ENCODE measurements around the gene CLCN7. TPM values are rescaled to one million over a fixed set of nuclear protein-coding genes. Genes with fewer than 3 reads are reported as not detected.

The CLCN7 gene
- polyA plus RNA-seq, 3 donors, result 37.4 to 249 (median 56.5) TPM

DNA sequence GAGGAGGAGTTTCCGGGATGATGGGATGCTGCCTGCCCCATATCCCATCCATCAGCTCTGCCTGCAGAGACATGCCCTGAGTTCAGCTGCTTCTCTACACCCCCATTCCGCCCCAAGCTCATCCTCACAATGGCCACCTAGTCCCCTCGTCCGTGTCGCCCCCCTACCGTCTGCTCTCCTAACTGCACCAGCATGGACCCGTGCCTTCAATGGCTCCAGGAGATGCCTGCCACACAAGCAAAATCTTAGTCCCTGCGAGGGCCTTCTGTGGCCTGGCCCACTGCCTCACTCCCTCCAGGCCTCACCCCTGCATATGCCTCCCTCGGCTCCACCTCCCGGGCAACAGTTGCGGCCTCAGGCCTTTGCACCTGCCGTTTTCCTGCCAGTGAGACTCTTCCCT is 16.5 kb upstream of the CLCN7 start:
- intact Hi-C loops (cut with micrococcal nuclease), result loop anchor here in 1 of 2 donors (5.0 kb wide), 1 partner anchor 69 kb away; the partner anchor contains the start of gene UQCC4
- Histone ChIP-seq H2AFZ (ENCODE audit: insufficient read depth, low read depth, low read length, poor library complexity, severe bottlenecking) (no peak overlapping the region), H3K27ac (ENCODE audit: low read depth in 1 of 2, low read length in 2 of 2) (no peak overlapping the region), H3K9me3 (replicated peaks in 1 of 2; ENCODE audit: control insufficient read depth in 1 of 2, insufficient read depth in 1 of 2, low read length in 2 of 2) (no peaks in the 10 kb centered on the region), H3K79me2 (ENCODE audit: insufficient read depth, low read length) (peaks cover 20% of the 10 kb centered on the region), H4K20me1 (ENCODE audit: insufficient read depth, low read length) (no peaks in the 10 kb centered on the region), H3K4me1 (ENCODE audit: control insufficient read depth in 1 of 2, insufficient read depth in 2 of 2, low read length in 2 of 2) (peaks cover 35 to 40% of the 10 kb centered on the region in 2 donors), H3K9ac (ENCODE audit: insufficient read depth, low read length, poor library complexity, severe bottlenecking) (no peak overlapping the region), H3K36me3 (replicated peaks in 1 of 2; ENCODE audit: control insufficient read depth in 1 of 2, insufficient read depth in 2 of 2, low read length in 2 of 2) (peaks cover 17 to 19% of the 10 kb centered on the region in 2 donors), H3K27me3 (ENCODE audit: control insufficient read depth in 2 of 2, insufficient read depth in 2 of 2, low read length in 2 of 2) (no peaks in the 10 kb centered on the region), H3K4me3 (replicated peaks in 1 of 3; ENCODE audit: low read depth in 2 of 3, low read length in 3 of 3) (no peak overlapping the region), H3K4me2 (replicated peaks; ENCODE audit: extremely low read depth, low read length, poor library complexity, severe bottlenecking) (no peak overlapping the region)
- WGBS (ENCODE audit: insufficient coverage), result 92% methylated on average over 12 of the region's 12 CpGs
- TF ChIP-seq, protein P1, sequence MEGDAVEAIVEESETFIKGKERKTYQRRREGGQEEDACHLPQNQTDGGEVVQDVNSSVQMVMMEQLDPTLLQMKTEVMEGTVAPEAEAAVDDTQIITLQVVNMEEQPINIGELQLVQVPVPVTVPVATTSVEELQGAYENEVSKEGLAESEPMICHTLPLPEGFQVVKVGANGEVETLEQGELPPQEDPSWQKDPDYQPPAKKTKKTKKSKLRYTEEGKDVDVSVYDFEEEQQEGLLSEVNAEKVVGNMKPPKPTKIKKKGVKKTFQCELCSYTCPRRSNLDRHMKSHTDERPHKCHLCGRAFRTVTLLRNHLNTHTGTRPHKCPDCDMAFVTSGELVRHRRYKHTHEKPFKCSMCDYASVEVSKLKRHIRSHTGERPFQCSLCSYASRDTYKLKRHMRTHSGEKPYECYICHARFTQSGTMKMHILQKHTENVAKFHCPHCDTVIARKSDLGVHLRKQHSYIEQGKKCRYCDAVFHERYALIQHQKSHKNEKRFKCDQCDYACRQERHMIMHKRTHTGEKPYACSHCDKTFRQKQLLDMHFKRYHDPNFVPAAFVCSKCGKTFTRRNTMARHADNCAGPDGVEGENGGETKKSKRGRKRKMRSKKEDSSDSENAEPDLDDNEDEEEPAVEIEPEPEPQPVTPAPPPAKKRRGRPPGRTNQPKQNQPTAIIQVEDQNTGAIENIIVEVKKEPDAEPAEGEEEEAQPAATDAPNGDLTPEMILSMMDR (IDR thresholded peaks at IDR 0.05), result no peak
- no peak overlapping the region for H3K4me3 Mint-ChIP-seq
- H3K27ac Mint-ChIP-seq, result peak overlapping the region in 2 of 7 donors; percentile 36 to 41
- H3K9me3 Mint-ChIP-seq, result peaks cover 0 to 2% (median 0%) of the 10 kb centered on the region in 7 donors
- H3K27me3 Mint-ChIP-seq (ENCODE audit: low read depth in 3 of 3), result peaks cover 0 to under 1% (median 0%) of the 10 kb centered on the region in 3 donors
- peaks cover under 1 to 17% of the 10 kb centered on the region in 2 donors for H3K36me3 Mint-ChIP-seq
- peaks cover 29% of the 10 kb centered on the region for H3K4me1 Mint-ChIP-seq
- DNase-seq, result no peak

DNA sequence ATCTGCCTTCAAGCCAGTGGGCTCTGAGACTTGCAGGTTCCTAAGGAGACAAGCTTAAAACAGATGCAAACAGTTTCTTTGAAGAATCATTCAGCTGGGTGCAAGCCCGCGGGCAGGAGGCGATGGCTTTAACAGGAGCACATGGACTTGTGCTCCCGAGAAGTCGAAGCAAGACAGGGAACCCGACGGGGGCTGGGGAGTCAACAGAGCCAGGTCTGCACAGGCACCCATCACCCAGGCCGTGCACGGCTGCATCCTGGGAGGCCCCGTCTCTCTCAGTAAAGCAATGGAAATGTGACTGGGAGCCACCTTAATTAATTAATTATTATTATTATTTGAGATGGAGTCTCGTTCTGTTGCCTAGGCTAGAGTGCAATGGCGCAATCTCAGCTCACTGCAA is 14.2 kb upstream of the CLCN7 start:
- peak overlapping the region; percentile 43 to 57 for H3K27ac ChIP-seq (ENCODE audit: low read depth in 1 of 2, low read length in 2 of 2)

More for the DNA sequence above, 14.2 kb upstream of the CLCN7 start:
- Mint-ChIP-seq H3K36me3 (peaks cover 0 to under 1% of the 10 kb centered on the region in 2 donors), H3K27me3 (ENCODE audit: low read depth in 3 of 3) (peaks cover 0 to 2% (median 2%) of the 10 kb centered on the region in 3 donors), H3K4me1 (peaks cover 31% of the 10 kb centered on the region), H3K9me3 (peaks cover 0 to 2% (median 0%) of the 10 kb centered on the region in 7 donors), H3K4me3 (peak overlapping the region in 1 of 2 donors; percentile 66), H3K27ac (peak overlapping the region in 3 of 7 donors; percentile 76 to 87 (median 80))
- peaks cover 9% of the 10 kb centered on the region for H3K79me2 ChIP-seq (ENCODE audit: insufficient read depth, low read length)
- no peaks in the 10 kb centered on the region for H3K36me3 ChIP-seq (replicated peaks in 1 of 2; ENCODE audit: control insufficient read depth in 1 of 2, insufficient read depth in 2 of 2, low read length in 2 of 2)
- no peaks in the 10 kb centered on the region for H3K27me3 ChIP-seq (ENCODE audit: control insufficient read depth in 2 of 2, insufficient read depth in 2 of 2, low read length in 2 of 2)
- H3K4me2 ChIP-seq (replicated peaks; ENCODE audit: extremely low read depth, low read length, poor library complexity, severe bottlenecking), result peak overlapping the region; percentile 50
- WGBS (ENCODE audit: insufficient coverage), result 94% methylated on average over 7 of the region's 12 CpGs
- peak overlapping the region in 1 of 3 experiments; percentile 15 for H3K4me3 ChIP-seq (replicated peaks in 1 of 3; ENCODE audit: low read depth in 2 of 3, low read length in 3 of 3)
- peak overlapping the region; percentile 87 for H2AFZ ChIP-seq (ENCODE audit: insufficient read depth, low read depth, low read length, poor library complexity, severe bottlenecking)
- no peaks in the 10 kb centered on the region for H3K9me3 ChIP-seq (replicated peaks in 1 of 2; ENCODE audit: control insufficient read depth in 1 of 2, insufficient read depth in 1 of 2, low read length in 2 of 2)
- peaks cover 35 to 47% of the 10 kb centered on the region in 2 donors for H3K4me1 ChIP-seq (ENCODE audit: control insufficient read depth in 1 of 2, insufficient read depth in 2 of 2, low read length in 2 of 2)
- intact Hi-C loops (cut with micrococcal nuclease), result no loop called here
- TF ChIP-seq, protein P1 (IDR thresholded peaks at IDR 0.05), result no peak
- peak overlapping the region; percentile 54 for H3K9ac ChIP-seq (ENCODE audit: insufficient read depth, low read length, poor library complexity, severe bottlenecking)
- DNase-seq, result no peak
- H4K20me1 ChIP-seq (ENCODE audit: insufficient read depth, low read length), result no peaks in the 10 kb centered on the region

Data from CD14-positive monocyte (primary cell).